ENCODE measurements around the gene SAT1. TPM values are rescaled to one million over a fixed set of nuclear protein-coding genes. Genes with fewer than 3 reads are reported as not detected.

The SAT1 gene
- total RNA-seq: 819 and 1,194 TPM in 2 replicates

GRCh38 chrX:23782863-23783588, at the start of gene SAT1:
TSS of gene SAT1 (plus strand) at chrX:23783173. CDS start at chrX:23783352, 179 bp downstream.

DNA sequence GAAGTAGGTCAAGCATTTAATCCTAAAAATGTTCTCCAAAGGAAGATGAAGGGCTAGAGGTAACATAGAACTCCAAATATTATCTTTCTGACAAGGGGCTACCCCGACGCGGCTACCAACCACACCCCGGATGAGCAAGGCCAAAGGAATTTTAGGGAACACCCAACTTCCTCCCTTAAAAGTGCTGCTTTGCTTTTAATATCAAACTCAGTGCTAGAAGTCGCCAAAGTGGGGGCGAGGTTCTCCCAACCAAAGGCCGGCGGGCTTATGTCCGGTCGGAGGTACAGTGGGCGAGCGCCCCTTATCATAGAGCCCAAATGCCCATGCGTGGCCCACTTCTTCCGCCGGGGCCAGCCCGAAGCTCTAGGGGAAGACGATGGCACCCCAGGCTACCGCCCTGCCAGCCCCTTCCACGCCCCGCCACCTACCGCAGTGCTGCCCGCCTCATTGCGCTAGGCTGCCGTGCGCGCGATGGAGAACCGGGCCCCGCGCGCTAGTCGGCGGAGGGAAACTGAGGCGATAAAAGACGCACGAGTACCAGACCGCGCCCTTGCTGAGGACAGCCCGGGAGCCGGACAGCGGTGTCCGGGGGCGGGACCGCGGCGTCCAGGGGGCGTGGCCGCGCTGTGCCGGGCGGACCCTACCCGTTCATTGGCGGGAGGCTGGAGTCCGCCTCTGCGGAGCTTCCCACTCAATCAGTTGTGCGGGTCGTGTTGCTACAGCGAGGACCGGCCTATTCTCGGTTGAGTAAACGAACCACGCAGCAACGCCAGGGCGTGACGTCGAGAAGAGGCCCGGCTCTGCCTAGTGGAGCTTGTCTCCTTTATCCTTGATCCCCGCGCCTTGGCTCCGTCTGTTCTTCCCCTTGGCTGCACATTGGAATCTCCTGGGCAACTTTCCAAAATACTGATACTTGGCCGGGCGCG, 40.0 kb upstream of the SAT1 start, which contains the start of gene ACOT9:
ACOT9 (minus strand) TSS at position 580 of the 926 bp plus-strand sequence; CDS start at position 448, 132 bp downstream.

Other genes starting within 250 kb of the SAT1 start
- 179 and 211 TPM in 2 replicates for gene PRDX4, start 115.7 kb upstream of the SAT1 start, total RNA-seq
- 47.2 and 52.5 TPM in 2 replicates for gene ACOT9, start 39.9 kb upstream of the SAT1 start, total RNA-seq
- gene APOO, start 124.8 kb downstream of the SAT1 start, total RNA-seq: 19.7 and 20.5 TPM in 2 replicates
- gene CXorf58, start 124.8 kb downstream of the SAT1 start, total RNA-seq: not detected in 2 replicates
- 2.9 and 4.0 TPM in 2 replicates for gene KLHL15, start 244.0 kb downstream of the SAT1 start, total RNA-seq